Gastrocnemius medialis (tissue), 4 donors: ENCODE data around the gene NR2C2. TPM values are rescaled to one million over a fixed set of nuclear protein-coding genes. Genes with fewer than 3 reads are reported as not detected.

Experiments used
- ATAC-seq, 2 donors: fragments of 150-250 bp; one replicate each; pipeline ENCODE4 v1.9.1; 2016
- DNase-seq, 2 donors: peaks; one replicate each; pipeline ENCODE4 v3.0.0-alpha.2; 2019
- H3K27ac ChIP-seq, 4 donors: fragments of 200-600 bp; sonication (generic); 1 replicate in 1 of 4; 2 replicates in 3 of 4; pipeline ENCODE4 v1.5.1; 2016 to 2018; ENCODE audit warnings: mild to moderate bottlenecking in 2 of 4, moderate library complexity in 1 of 4
- H3K27me3 ChIP-seq, 3 donors: fragments of 200-600 bp; sonication (generic) in 2 of 3; 1 replicate in 1 of 3; 2 replicates in 2 of 3; pipeline versions ENCODE4 v1.5.1 to v1.6.0; 2016 to 2019; ENCODE audit warnings: mild to moderate bottlenecking in 1 of 3, moderate library complexity in 1 of 3
- H3K36me3 ChIP-seq, 2 donors: fragments of 200-600 bp; sonication (generic) in 1 of 2; one replicate each; pipeline ENCODE4 v1.5.1; 2017 to 2018
- H3K4me1 ChIP-seq, 2 donors: fragments of 200-600 bp; sonication (generic) in 1 of 2; one replicate each; pipeline ENCODE4 v1.5.1; 2016 to 2017; ENCODE audit warnings: mild to moderate bottlenecking in 2 of 2
- H3K4me3 ChIP-seq, 4 donors: fragments of 200-600 bp; sonication (generic) in 3 of 4; 1 replicate in 1 of 4; 2 replicates in 3 of 4; pipeline ENCODE4 v1.5.1; 2016 to 2019; ENCODE audit warnings: mild to moderate bottlenecking in 2 of 4
- H3K9me3 ChIP-seq, 3 donors: fragments of 200-600 bp; sonication (generic) in 2 of 3; 1 replicate in 1 of 3; 2 replicates in 2 of 3; pipeline ENCODE4 v1.5.1; 2016 to 2019
- CTCF ChIP-seq, 5 experiments: fragments of 450-650 bp in 3 of 5; fragments of 200-600 bp in 2 of 5; sonication (generic) in 2 of 5; IDR thresholded peaks in 4 of 5; conservative IDR thresholded peaks in 1 of 5; 1 replicate in 4 of 5; 2 replicates in 1 of 5; pipeline ENCODE4 v1.5.1; 2016 to 2019; ENCODE audit warnings: antibody characterized with exemption in 5 of 5, mild to moderate bottlenecking in 3 of 5, moderate library complexity in 3 of 5
- POLR2A ChIP-seq, 2 donors: fragments of 450-650 bp; IDR thresholded peaks; one replicate each; pipeline ENCODE4 v1.6.1; 2017; ENCODE audit warnings: antibody characterized with exemption in 2 of 2, mild to moderate bottlenecking in 2 of 2, moderate library complexity in 2 of 2
- in situ Hi-C, 4 donors: fragments of 200-750 bp; cut with MboI; loops; one replicate each; pipeline versions ENCODE4 v1.15.0 to v1.8.0; 2017; ENCODE audit warnings: low sequenced_read_pairs in 4 of 4
- intact Hi-C: fragments of 100-400 bp; cut with DNase I; formaldehyde crosslinking; loops from one replicate; pipeline ENCODE4 v1.15.1; 2023; ENCODE audit warnings: low total_unique reads
- total RNA-seq, 4 donors: library from RNA; depleted of rRNA; stranded (reverse); fragments of >200 nt; gene quantifications; one replicate each; pipeline versions ENCODE4 v1.1.0 to v1.2.3, GENCODE V29; 2016

The NR2C2 gene
- total RNA-seq, 4 donors from 2014 or later, result 26.0 to 45.5 (median 33.2) TPM

DNA sequence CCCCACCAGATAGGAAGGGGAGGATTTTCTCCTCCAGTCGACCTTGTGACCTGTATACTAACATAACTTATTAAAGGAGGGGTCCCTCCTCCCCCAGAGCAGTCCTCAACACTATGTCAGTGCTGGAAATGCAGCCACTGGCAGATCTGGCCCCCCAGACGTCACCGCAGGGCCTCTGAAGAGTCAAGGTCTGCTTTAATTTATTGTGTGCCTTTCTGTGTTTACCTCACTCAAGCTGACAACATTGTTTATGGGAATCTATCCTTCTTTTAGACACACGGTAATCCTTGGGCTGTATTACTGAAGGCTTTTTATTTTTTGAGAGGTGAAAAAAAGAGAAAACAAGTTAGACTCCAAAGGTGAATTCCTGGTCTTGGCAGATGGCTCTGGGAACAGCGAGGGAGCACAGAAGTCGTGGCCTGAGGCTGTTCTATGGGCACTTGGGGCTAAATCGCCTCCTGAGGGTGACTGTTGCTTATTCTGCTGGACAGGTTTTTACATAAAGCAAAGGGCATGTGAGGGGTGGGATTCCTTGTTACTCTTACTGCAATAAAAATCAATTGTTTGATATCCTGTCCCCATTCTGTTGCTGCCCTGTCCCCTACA lies 13.5 kb upstream of the NR2C2 start:
- Histone ChIP-seq H3K4me1 (no peaks in the 10 kb centered on the region), H3K27ac (no peak overlapping the region), H3K9me3 (no peaks in the 10 kb centered on the region), H3K27me3 (no peaks in the 10 kb centered on the region), H3K36me3 (no peaks in the 10 kb centered on the region), H3K4me3 (no peak overlapping the region)
- ATAC-seq (no peak), DNase-seq (no peak)
- TF ChIP-seq POLR2A (IDR thresholded peaks at IDR 0.05) (no peak), CTCF (IDR thresholded peaks at IDR 0.05 in 4 of 5, conservative IDR thresholded peaks at IDR 0.05 in 1 of 5) (no peak)
- in situ Hi-C loops (loop anchor here in 3 of 4 donors (25.0 kb wide), 2 partner anchors 128 to 278 kb away; partner anchors contain the start of genes CAPN7 (in 2 of the 3) and MRPS25 (in 2 of the 3)), intact Hi-C loops (loop anchor here (1.0 kb wide), 1 partner anchor 35 kb away; no protein-coding TSS in a partner anchor)

- no peak overlapping the region for H3K4me3 ChIP-seq
- intact Hi-C loops, result no loop called here
- in situ Hi-C loops, result loop anchor here in 3 of 4 donors (25.0 kb wide), 2 partner anchors 127 to 277 kb away; partner anchors contain the start of genes CAPN7 (in 2 of the 3) and MRPS25 (in 2 of the 3)
- H3K9me3 ChIP-seq, result no peaks in the 10 kb centered on the region
- H3K27ac ChIP-seq, result no peak overlapping the region
- TF ChIP-seq CTCF (IDR thresholded peaks at IDR 0.05 in 4 of 5, conservative IDR thresholded peaks at IDR 0.05 in 1 of 5) (no peak), POLR2A (IDR thresholded peaks at IDR 0.05) (no peak)
- DNase-seq (no peak), ATAC-seq (no peak)
- no peaks in the 10 kb centered on the region for H3K27me3 ChIP-seq
- no peaks in the 10 kb centered on the region for H3K36me3 ChIP-seq
- H3K4me1 ChIP-seq, result no peaks in the 10 kb centered on the region
Measured at GRCh38 chr3:14935592-14936345, 11.6 kb upstream of the NR2C2 start.

GRCh38 chr3:14938954-14939353 lies 8.4 kb upstream of the NR2C2 start:
- Histone ChIP-seq H3K9me3 (no peaks in the 10 kb centered on the region), H3K4me1 (peaks cover 0 to 6% of the 10 kb centered on the region in 2 donors), H3K4me3 (no peak overlapping the region), H3K36me3 (peaks cover 0 to 6% of the 10 kb centered on the region in 2 donors), H3K27me3 (no peaks in the 10 kb centered on the region), H3K27ac (no peak overlapping the region)
- DNase-seq (no peak), ATAC-seq (no peak)
- TF ChIP-seq POLR2A (IDR thresholded peaks at IDR 0.05) (no peak), CTCF (IDR thresholded peaks at IDR 0.05 in 4 of 5, conservative IDR thresholded peaks at IDR 0.05 in 1 of 5) (no peak)
- in situ Hi-C loops, result loop anchor here in 3 of 4 donors (25.0 kb wide), 2 partner anchors 123 to 273 kb away; partner anchors contain the start of genes CAPN7 (in 2 of the 3) and MRPS25 (in 2 of the 3)
- intact Hi-C loops, result no loop called here

DNA sequence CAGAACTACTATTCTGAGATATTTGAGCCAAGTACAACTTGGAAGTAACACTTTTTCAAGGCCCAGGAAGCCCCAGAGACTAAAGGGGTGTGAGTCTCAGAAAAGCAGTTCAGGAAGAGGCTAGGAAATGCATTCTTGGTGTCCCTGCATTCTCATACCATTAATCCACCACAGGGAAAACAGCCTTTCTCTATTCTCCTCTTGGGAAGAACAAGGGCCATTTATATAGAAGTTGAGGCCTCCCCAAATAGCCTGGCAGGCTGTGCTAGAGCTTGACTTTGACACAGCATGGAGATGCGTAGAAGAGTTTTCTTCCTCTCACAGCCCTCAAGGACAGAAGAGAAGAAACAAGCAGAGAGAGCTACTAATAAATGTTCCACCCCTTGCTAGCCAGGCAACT lies 5.5 kb upstream of the NR2C2 start:
- DNase-seq, result no peak
- intact Hi-C loops, result loop anchor here (10.0 kb wide), 1 partner anchor 263 kb away; the partner anchor contains the start of gene CAPN7

More for the DNA sequence above, 5.5 kb upstream of the NR2C2 start:
- Histone ChIP-seq H3K27ac (peak overlapping the region in 1 of 4 donors; percentile 38), H3K36me3 (peaks cover 0 to 25% of the 10 kb centered on the region in 2 donors), H3K9me3 (no peaks in the 10 kb centered on the region), H3K27me3 (no peaks in the 10 kb centered on the region), H3K4me1 (peaks cover 18 to 19% of the 10 kb centered on the region in 2 donors), H3K4me3 (no peak overlapping the region)
- ATAC-seq, result no peak
- no peak for TF ChIP-seq CTCF (IDR thresholded peaks at IDR 0.05 in 4 of 5, conservative IDR thresholded peaks at IDR 0.05 in 1 of 5)
- in situ Hi-C loops, result loop anchor here in 3 of 4 donors (25.0 kb wide), 2 partner anchors 120 to 270 kb away; partner anchors contain the start of genes CAPN7 (in 2 of the 3) and MRPS25 (in 2 of the 3)
